Measurements from ENCODE around the gene ATP2C2.

DNA sequence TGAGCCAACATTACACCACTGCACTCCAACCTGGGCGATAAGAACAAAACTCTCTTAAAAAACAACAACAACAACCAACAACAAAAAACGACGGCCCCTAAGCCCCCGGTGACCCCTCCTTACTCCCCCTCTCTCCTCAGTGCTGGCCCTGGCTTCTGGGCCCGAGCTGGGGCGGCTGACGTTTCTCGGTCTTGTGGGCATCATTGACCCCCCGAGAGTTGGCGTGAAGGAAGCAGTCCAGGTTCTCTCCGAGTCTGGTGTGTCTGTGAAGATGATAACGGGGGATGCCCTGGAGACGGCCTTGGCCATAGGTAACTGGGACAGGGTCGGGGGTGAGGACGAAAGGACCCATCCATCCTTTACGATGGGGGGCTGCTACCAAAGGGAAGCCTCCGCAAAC is 83.4 kb downstream of the ATP2C2 start:
- TF ChIP-seq TAF1 (IDR thresholded peaks at IDR 0.05; ENCODE audit: borderline replicate concordance, low read depth, low read length) (no peak), ELF1 (IDR thresholded peaks at IDR 0.05) (no peak)
- TF ChIP-seq, protein P1, sequence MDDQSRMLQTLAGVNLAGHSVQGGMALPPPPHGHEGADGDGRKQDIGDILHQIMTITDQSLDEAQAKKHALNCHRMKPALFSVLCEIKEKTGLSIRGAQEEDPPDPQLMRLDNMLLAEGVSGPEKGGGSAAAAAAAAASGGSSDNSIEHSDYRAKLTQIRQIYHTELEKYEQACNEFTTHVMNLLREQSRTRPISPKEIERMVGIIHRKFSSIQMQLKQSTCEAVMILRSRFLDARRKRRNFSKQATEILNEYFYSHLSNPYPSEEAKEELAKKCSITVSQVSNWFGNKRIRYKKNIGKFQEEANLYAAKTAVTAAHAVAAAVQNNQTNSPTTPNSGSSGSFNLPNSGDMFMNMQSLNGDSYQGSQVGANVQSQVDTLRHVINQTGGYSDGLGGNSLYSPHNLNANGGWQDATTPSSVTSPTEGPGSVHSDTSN (IDR thresholded peaks at IDR 0.05) = no peak
- TF ChIP-seq, protein P2, sequence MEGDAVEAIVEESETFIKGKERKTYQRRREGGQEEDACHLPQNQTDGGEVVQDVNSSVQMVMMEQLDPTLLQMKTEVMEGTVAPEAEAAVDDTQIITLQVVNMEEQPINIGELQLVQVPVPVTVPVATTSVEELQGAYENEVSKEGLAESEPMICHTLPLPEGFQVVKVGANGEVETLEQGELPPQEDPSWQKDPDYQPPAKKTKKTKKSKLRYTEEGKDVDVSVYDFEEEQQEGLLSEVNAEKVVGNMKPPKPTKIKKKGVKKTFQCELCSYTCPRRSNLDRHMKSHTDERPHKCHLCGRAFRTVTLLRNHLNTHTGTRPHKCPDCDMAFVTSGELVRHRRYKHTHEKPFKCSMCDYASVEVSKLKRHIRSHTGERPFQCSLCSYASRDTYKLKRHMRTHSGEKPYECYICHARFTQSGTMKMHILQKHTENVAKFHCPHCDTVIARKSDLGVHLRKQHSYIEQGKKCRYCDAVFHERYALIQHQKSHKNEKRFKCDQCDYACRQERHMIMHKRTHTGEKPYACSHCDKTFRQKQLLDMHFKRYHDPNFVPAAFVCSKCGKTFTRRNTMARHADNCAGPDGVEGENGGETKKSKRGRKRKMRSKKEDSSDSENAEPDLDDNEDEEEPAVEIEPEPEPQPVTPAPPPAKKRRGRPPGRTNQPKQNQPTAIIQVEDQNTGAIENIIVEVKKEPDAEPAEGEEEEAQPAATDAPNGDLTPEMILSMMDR (IDR thresholded peaks at IDR 0.05) = no peak

Data from SK-N-SH (cell line).